ENCODE data around the gene CAMK2B.

GRCh38 chr7:44341401-44341800 is 16.0 kb upstream of the CAMK2B start:
- no peak for TF ChIP-seq RAD21 (IDR thresholded peaks at IDR 0.05; ENCODE audit: low read depth)
- no peak for TF ChIP-seq TAF1 (IDR thresholded peaks at IDR 0.05; ENCODE audit: low read depth)
- TF ChIP-seq MAX (IDR thresholded peaks at IDR 0.05) = no peak
- TF ChIP-seq YY1 (IDR thresholded peaks at IDR 0.05; ENCODE audit: low read depth) = no peak
- no peak for TF ChIP-seq EP300 (IDR thresholded peaks at IDR 0.05; ENCODE audit: borderline replicate concordance)
- no peak for TF ChIP-seq CREB1 (IDR thresholded peaks at IDR 0.05; ENCODE audit: low read depth)
- TF ChIP-seq TCF12 (IDR thresholded peaks at IDR 0.05; ENCODE audit: low read depth) = no peak
- no peak for TF ChIP-seq EGR1 (IDR thresholded peaks at IDR 0.05)
- TF ChIP-seq REST (IDR thresholded peaks at IDR 0.05; ENCODE audit: low read depth) = no peak
- no peak for TF ChIP-seq TEAD4 (IDR thresholded peaks at IDR 0.05)
- TF ChIP-seq FOXM1 (IDR thresholded peaks at IDR 0.05; ENCODE audit: borderline replicate concordance, low read depth) = no peak
